ENCODE measurements around the gene LDLRAD4. TPM values are rescaled to one million over a fixed set of nuclear protein-coding genes. Genes with fewer than 3 reads are reported as not detected.

LDLRAD4 gene
- total RNA-seq, 1 donor from 2014 or later = 20.4 TPM

GRCh38 chr18:13319629-13320028 lies 101.1 kb downstream of the LDLRAD4 start:
- H3K27me3 Mint-ChIP-seq (ENCODE audit: unreplicated experiment) = no peaks in the 10 kb centered on the region
- no peaks in the 10 kb centered on the region for H3K4me1 Mint-ChIP-seq (ENCODE audit: unreplicated experiment)
- no peak overlapping the region for H3K4me3 Mint-ChIP-seq (ENCODE audit: unreplicated experiment)
- H3K36me3 Mint-ChIP-seq (ENCODE audit: unreplicated experiment) = no peaks in the 10 kb centered on the region
- no peak for TF ChIP-seq CTCF (IDR thresholded peaks at IDR 0.05)
- peaks cover 9% of the 10 kb centered on the region for H3K9me3 Mint-ChIP-seq (ENCODE audit: unreplicated experiment)
- H3K27ac Mint-ChIP-seq (ENCODE audit: unreplicated experiment) = no peak overlapping the region
- DNase-seq (ENCODE audit: extremely low spot score, unreplicated experiment) = no peak

- no peaks in the 10 kb centered on the region for H3K27me3 Mint-ChIP-seq (ENCODE audit: unreplicated experiment)
- no peak overlapping the region for H3K27ac Mint-ChIP-seq (ENCODE audit: unreplicated experiment)
- H3K4me3 Mint-ChIP-seq (ENCODE audit: unreplicated experiment) = no peak overlapping the region
Observed at GRCh38 chr18:13320096-13320495, 101.5 kb downstream of the LDLRAD4 start.

GRCh38 chr18:13320891-13321425 lies 102.4 kb downstream of the LDLRAD4 start:
- Mint-ChIP-seq H3K9me3 (ENCODE audit: unreplicated experiment) (peaks cover 4% of the 10 kb centered on the region), H3K27ac (ENCODE audit: unreplicated experiment) (no peak overlapping the region), H3K4me3 (ENCODE audit: unreplicated experiment) (no peak overlapping the region), H3K27me3 (ENCODE audit: unreplicated experiment) (no peaks in the 10 kb centered on the region), H3K36me3 (ENCODE audit: unreplicated experiment) (no peaks in the 10 kb centered on the region), H3K4me1 (ENCODE audit: unreplicated experiment) (no peaks in the 10 kb centered on the region)
- DNase-seq (ENCODE audit: extremely low spot score, unreplicated experiment) = no peak
- TF ChIP-seq CTCF (IDR thresholded peaks at IDR 0.05) = no peak

More at GRCh38 chr18:13320096-13320495, 101.5 kb downstream of the LDLRAD4 start:
- no peak for DNase-seq (ENCODE audit: extremely low spot score, unreplicated experiment)
- Mint-ChIP-seq H3K4me1 (ENCODE audit: unreplicated experiment) (no peaks in the 10 kb centered on the region), H3K36me3 (ENCODE audit: unreplicated experiment) (no peaks in the 10 kb centered on the region), H3K9me3 (ENCODE audit: unreplicated experiment) (peaks cover 7% of the 10 kb centered on the region)
- no peak for TF ChIP-seq CTCF (IDR thresholded peaks at IDR 0.05)

- no peak for TF ChIP-seq CTCF (IDR thresholded peaks at IDR 0.05)
- H3K4me1 Mint-ChIP-seq (ENCODE audit: unreplicated experiment) = no peaks in the 10 kb centered on the region
- no peak for DNase-seq (ENCODE audit: extremely low spot score, unreplicated experiment)
Observed at GRCh38 chr18:13321923-13322322, 103.4 kb downstream of the LDLRAD4 start.

GRCh38 chr18:13323186-13323585 lies 104.6 kb downstream of the LDLRAD4 start:
- peaks cover 3% of the 10 kb centered on the region for H3K9me3 Mint-ChIP-seq (ENCODE audit: unreplicated experiment)
- no peak for DNase-seq (ENCODE audit: extremely low spot score, unreplicated experiment)
- no peaks in the 10 kb centered on the region for H3K36me3 Mint-ChIP-seq (ENCODE audit: unreplicated experiment)
- H3K4me3 Mint-ChIP-seq (ENCODE audit: unreplicated experiment) = no peak overlapping the region
- no peak for TF ChIP-seq CTCF (IDR thresholded peaks at IDR 0.05)
- no peaks in the 10 kb centered on the region for H3K4me1 Mint-ChIP-seq (ENCODE audit: unreplicated experiment)
- no peaks in the 10 kb centered on the region for H3K27me3 Mint-ChIP-seq (ENCODE audit: unreplicated experiment)
- H3K27ac Mint-ChIP-seq (ENCODE audit: unreplicated experiment) = no peak overlapping the region

More at GRCh38 chr18:13321923-13322322, 103.4 kb downstream of the LDLRAD4 start:
- Mint-ChIP-seq H3K36me3 (ENCODE audit: unreplicated experiment) (no peaks in the 10 kb centered on the region), H3K27ac (ENCODE audit: unreplicated experiment) (no peak overlapping the region), H3K9me3 (ENCODE audit: unreplicated experiment) (no peaks in the 10 kb centered on the region), H3K27me3 (ENCODE audit: unreplicated experiment) (no peaks in the 10 kb centered on the region), H3K4me3 (ENCODE audit: unreplicated experiment) (no peak overlapping the region)
